ENCODE data around the gene C2orf49. TPM values are rescaled to one million over a fixed set of nuclear protein-coding genes. Genes with fewer than 3 reads are reported as not detected.

Gene C2orf49
- total RNA-seq, 1 experiment from 2014 or later: 24.8 TPM

GRCh38 chr2:105376010-105376409, 38.7 kb downstream of the C2orf49 start:
- H3K27me3 ChIP-seq (replicated peaks; ENCODE audit: insufficient read depth, low read depth, low read length, poor library complexity): no peaks in the 10 kb centered on the region
- no TSS peak for BruUV-seq (replicated peaks)
- POLR2A ChIA-PET (ENCODE audit: low non-redundant PET): no interaction called here
- no peak overlapping the region for H3K4me3 ChIP-seq (ENCODE audit: low read depth, low read length, poor library complexity, severe bottlenecking)
- DNase-seq (ENCODE audit: low spot score): no peak
- no peaks in the 10 kb centered on the region for H3K4me1 ChIP-seq (ENCODE audit: insufficient read depth, low read length, poor library complexity, severe bottlenecking)
- H3K9me3 ChIP-seq (ENCODE audit: low read depth, low read length, poor library complexity, severe bottlenecking): no peaks in the 10 kb centered on the region
- intact Hi-C loops (cut with micrococcal nuclease; ENCODE audit: unreplicated experiment): no loop called here
- CTCF ChIA-PET: no interaction called here
- no peak overlapping the region for H3K27ac ChIP-seq (ENCODE audit: low read depth, low read length, poor library complexity, severe bottlenecking)
- no peak for TF ChIP-seq EZH2 (IDR thresholded peaks at IDR 0.05; ENCODE audit: borderline replicate concordance, low read depth, low read length, poor library complexity, severe bottlenecking)
- TF ChIP-seq CTCF (conservative IDR thresholded peaks at IDR 0.05; ENCODE audit: low read depth, low read length): no peak
- H3K36me3 ChIP-seq (ENCODE audit: insufficient read depth, low read length, poor library complexity, severe bottlenecking): no peaks in the 10 kb centered on the region

GRCh38 chr2:105376789-105377240, 39.5 kb downstream of the C2orf49 start:
- Histone ChIP-seq H3K27me3 (replicated peaks; ENCODE audit: insufficient read depth, low read depth, low read length, poor library complexity) (no peaks in the 10 kb centered on the region), H3K4me3 (ENCODE audit: low read depth, low read length, poor library complexity, severe bottlenecking) (no peak overlapping the region), H3K9me3 (ENCODE audit: low read depth, low read length, poor library complexity, severe bottlenecking) (no peaks in the 10 kb centered on the region), H3K27ac (ENCODE audit: low read depth, low read length, poor library complexity, severe bottlenecking) (no peak overlapping the region), H3K4me1 (ENCODE audit: insufficient read depth, low read length, poor library complexity, severe bottlenecking) (no peaks in the 10 kb centered on the region), H3K36me3 (ENCODE audit: insufficient read depth, low read length, poor library complexity, severe bottlenecking) (no peaks in the 10 kb centered on the region)
- no TSS peak for BruUV-seq (replicated peaks)
- TF ChIP-seq CTCF (conservative IDR thresholded peaks at IDR 0.05; ENCODE audit: low read depth, low read length) (no peak), EZH2 (IDR thresholded peaks at IDR 0.05; ENCODE audit: borderline replicate concordance, low read depth, low read length, poor library complexity, severe bottlenecking) (no peak)
- ChIA-PET POLR2A (ENCODE audit: low non-redundant PET) (no interaction called here), CTCF (no interaction called here)
- intact Hi-C loops (cut with micrococcal nuclease; ENCODE audit: unreplicated experiment): no loop called here
- DNase-seq (ENCODE audit: low spot score): no peak

GRCh38 chr2:105377871-105378270, 40.5 kb downstream of the C2orf49 start:
- ChIA-PET CTCF (no interaction called here), POLR2A (ENCODE audit: low non-redundant PET) (no interaction called here)
- no peaks in the 10 kb centered on the region for H3K36me3 ChIP-seq (ENCODE audit: insufficient read depth, low read length, poor library complexity, severe bottlenecking)
- no TSS peak for BruUV-seq (replicated peaks)
- H3K4me1 ChIP-seq (ENCODE audit: insufficient read depth, low read length, poor library complexity, severe bottlenecking): no peaks in the 10 kb centered on the region
- no peak for DNase-seq (ENCODE audit: low spot score)
- intact Hi-C loops (cut with micrococcal nuclease; ENCODE audit: unreplicated experiment): no loop called here
- TF ChIP-seq EZH2 (IDR thresholded peaks at IDR 0.05; ENCODE audit: borderline replicate concordance, low read depth, low read length, poor library complexity, severe bottlenecking) (no peak), CTCF (conservative IDR thresholded peaks at IDR 0.05; ENCODE audit: low read depth, low read length) (no peak)
- H3K27ac ChIP-seq (ENCODE audit: low read depth, low read length, poor library complexity, severe bottlenecking): no peak overlapping the region
- H3K4me3 ChIP-seq (ENCODE audit: low read depth, low read length, poor library complexity, severe bottlenecking): no peak overlapping the region
- no peaks in the 10 kb centered on the region for H3K27me3 ChIP-seq (replicated peaks; ENCODE audit: insufficient read depth, low read depth, low read length, poor library complexity)
- H3K9me3 ChIP-seq (ENCODE audit: low read depth, low read length, poor library complexity, severe bottlenecking): no peaks in the 10 kb centered on the region
